Epithelial cell of esophagus (primary cell): ENCODE measurements around the gene EPS8.
A peak's percentile ranks its signal among the peaks of the same experiment; 100 is the strongest.

ENCODE experiments used
- DNase-seq: peaks from one replicate; pipeline ENCODE4 v3.0.0; 2010; ENCODE audit warnings: low read depth
- H3K4me3 ChIP-seq: 2 replicates; pipeline ENCODE4 v1.5.1; 2011; ENCODE audit warnings: mild to moderate bottlenecking, low read length, control low read depth
- TF ChIP-seq, protein P1 (sequence below): IDR thresholded peaks from 2 replicates; pipeline ENCODE4 v1.5.1; 2011; ENCODE audit warnings: low read depth, mild to moderate bottlenecking, low read length, control low read depth, inconsistent platforms; ENCODE audit not compliant: insufficient read depth; ENCODE audit errors: missing control alignments

Gene EPS8

DNA sequence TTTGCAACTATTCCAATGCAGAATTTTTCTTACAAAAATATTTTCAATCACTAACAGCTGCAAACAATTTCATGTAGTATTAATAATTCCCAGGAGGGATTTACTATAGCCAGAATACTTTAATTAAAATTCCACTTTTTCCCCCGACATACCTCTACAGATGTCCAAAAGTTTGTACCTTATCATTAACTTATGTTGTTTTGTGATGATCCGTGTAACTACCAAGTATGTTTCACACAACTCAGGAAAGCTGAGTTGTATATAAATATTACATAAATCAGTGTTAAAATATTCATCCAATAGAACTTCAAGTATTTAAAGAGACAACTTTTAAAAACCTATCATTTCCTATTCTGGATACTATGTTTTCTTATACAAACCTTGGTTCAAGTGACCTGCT lies 2.4 kb downstream of the EPS8 start:
- no peak overlapping the region for H3K4me3 ChIP-seq
- DNase-seq, result no peak
- TF ChIP-seq, protein P1, sequence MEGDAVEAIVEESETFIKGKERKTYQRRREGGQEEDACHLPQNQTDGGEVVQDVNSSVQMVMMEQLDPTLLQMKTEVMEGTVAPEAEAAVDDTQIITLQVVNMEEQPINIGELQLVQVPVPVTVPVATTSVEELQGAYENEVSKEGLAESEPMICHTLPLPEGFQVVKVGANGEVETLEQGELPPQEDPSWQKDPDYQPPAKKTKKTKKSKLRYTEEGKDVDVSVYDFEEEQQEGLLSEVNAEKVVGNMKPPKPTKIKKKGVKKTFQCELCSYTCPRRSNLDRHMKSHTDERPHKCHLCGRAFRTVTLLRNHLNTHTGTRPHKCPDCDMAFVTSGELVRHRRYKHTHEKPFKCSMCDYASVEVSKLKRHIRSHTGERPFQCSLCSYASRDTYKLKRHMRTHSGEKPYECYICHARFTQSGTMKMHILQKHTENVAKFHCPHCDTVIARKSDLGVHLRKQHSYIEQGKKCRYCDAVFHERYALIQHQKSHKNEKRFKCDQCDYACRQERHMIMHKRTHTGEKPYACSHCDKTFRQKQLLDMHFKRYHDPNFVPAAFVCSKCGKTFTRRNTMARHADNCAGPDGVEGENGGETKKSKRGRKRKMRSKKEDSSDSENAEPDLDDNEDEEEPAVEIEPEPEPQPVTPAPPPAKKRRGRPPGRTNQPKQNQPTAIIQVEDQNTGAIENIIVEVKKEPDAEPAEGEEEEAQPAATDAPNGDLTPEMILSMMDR, result no peak

DNA sequence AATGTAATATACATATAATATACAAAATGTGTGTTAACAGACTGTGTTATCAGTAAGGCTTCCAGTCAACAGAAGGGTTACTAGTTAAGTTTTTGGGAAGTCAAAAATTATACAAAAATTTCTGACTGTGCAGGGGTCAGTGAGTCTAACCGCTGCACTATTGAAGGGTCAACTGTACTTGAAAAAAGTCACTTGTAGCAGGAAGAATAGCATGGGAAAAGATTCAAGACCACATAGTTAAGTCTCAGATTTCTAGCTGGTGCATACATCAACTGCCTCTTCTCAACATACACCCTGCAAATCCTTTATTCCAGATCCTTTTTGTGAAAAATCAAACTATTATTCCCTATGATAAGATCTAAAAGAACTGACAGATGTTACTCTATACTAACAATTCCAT lies 5.9 kb downstream of the EPS8 start:
- TF ChIP-seq, protein P1, result no peak
- DNase-seq, result no peak
- no peak overlapping the region for H3K4me3 ChIP-seq

DNA sequence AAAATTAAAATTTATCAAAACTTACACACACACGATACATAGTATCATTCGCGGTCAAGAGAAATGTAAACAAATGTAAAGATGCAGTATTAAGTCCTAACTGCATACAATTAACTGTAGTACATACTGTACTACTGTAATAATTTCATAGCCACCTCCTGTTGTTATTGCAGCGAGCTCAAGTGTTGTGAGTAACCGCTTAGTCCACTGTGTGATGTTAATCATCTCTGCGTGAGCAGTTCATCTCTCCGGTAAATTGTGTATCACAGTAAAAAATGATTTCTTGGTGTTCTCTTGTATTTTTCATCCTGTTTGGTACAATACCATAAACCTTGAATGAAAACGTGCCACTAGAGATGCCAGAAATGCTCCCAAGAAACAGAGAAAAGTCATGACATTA lies 6.5 kb downstream of the EPS8 start:
- TF ChIP-seq, protein P1, result no peak
- no peak overlapping the region for H3K4me3 ChIP-seq
- DNase-seq, result peak; percentile 33

DNA sequence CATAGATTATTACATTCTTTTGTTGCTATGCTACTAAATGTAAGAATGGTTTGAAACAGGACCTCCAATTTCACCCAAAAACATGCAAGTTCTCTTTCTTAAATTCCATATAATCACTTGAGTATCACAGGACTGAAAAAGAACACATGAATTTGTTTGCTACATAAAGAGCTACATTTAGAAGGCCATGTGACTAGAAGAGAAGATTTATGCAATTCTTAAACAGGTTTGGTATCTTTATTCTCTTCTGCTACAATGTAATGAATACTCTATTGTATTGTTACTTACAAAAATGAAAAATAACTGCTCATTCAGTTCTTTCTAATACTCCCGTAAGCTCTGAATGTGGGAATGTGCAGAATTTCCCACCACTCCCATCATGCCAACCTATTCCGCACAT lies 9.3 kb downstream of the EPS8 start:
- TF ChIP-seq, protein P1, result no peak
- no peak overlapping the region for H3K4me3 ChIP-seq
- DNase-seq, result peak; percentile 17

DNA sequence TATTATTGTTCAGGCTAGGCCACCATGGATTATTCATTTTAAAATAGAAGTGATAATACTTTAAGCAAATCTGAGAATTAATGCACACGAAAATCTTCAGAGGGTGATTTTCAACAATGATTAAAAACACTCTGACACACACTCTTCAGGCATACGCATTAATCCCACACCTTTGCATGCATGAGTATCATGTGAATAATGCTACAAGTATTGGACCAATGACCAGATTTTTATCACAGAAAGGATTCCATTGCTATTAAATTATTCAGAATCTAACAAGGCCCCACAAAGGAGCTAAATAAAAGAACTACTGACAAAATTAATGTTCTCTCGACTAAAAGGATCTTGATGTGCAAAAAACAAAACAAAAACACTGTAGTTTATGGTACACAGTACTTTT lies 11.1 kb downstream of the EPS8 start:
- TF ChIP-seq, protein P1, result no peak
- peak; percentile 37 for DNase-seq
- H3K4me3 ChIP-seq, result no peak overlapping the region

DNA sequence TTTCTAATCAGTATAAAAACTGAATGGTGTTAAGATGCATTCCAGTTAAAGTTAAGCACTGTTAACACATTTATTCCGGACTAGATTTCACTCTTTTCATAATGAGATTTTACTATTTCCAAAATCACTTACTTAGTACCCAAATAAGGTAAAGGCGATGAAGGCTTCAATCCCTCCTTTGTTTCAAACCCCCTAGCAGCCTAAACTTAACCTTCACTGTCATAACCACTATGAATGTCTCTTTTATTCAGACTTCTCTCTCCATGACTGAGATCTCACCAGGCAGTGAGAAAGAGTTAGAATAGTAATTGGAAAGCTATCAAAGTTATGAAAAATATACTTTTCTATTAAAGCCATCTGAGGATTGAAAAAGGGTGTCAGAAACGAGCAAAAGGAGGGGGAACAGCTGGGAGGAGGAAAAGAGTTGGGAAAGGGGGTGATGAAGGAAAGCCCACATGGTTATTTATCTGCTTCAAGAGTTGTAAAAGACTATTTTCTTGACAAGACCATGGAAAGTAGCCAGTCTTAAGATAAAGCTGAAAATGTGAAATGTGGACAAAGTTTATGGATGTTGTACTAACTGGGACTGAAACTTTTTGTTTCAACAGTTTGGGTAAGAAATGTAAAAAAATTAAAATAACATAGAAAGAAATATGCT lies 11.7 kb downstream of the EPS8 start:
- TF ChIP-seq, protein P1, result no peak
- DNase-seq, result no peak
- H3K4me3 ChIP-seq, result no peak overlapping the region

DNA sequence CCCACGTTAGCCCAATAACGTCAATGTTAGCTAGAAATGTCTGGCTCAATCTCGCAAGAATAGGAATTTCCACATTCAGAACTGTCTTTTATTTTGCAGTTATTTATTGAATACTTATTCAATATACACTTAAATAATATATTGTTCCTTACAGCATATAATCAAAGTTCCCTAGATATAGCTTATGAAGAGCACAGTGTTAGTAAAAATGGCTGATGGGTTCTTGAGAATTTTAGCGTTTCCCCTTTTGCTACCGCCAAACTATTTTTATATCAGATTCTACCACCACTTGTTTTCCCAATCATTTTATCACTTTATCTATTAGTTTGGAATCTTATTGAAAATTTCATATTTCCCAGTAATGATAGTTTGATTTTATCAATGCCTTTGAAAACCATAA lies 12.7 kb downstream of the EPS8 start:
- TF ChIP-seq, protein P1, result no peak

More for the DNA sequence above, 12.7 kb downstream of the EPS8 start:
- H3K4me3 ChIP-seq, result no peak overlapping the region
- no peak for DNase-seq
